Endothelial cell of umbilical vein (primary cell): ENCODE data around the gene PTPN23.

Experiments used
- EZH2 ChIP-seq: IDR thresholded peaks from 2 replicates; pipeline ENCODE4 v1.6.1; 2012; ENCODE audit warnings: borderline replicate concordance, low read depth, mild to moderate bottlenecking, moderate library complexity, low read length, inconsistent platforms; ENCODE audit not compliant: severe bottlenecking
- GATA2 ChIP-seq: IDR thresholded peaks from 2 replicates; pipeline ENCODE4 v1.7.0; 2011; ENCODE audit warnings: low read depth, mild to moderate bottlenecking, moderate library complexity, mixed read lengths, low read length; ENCODE audit not compliant: insufficient read length, insufficient read depth
- MAX ChIP-seq: IDR thresholded peaks from 2 replicates; pipeline ENCODE4 v1.6.1; 2011; ENCODE audit not compliant: insufficient read depth, insufficient read length
- POLR2A ChIP-seq: IDR thresholded peaks from 2 replicates; pipeline ENCODE4 v1.6.1; 2012; ENCODE audit warnings: low read depth, mild to moderate bottlenecking, control low read depth, low read length
- POLR2AphosphoS5 ChIP-seq: IDR thresholded peaks from 2 replicates; pipeline ENCODE4 v1.6.1; 2012; ENCODE audit warnings: low read depth, mild to moderate bottlenecking, control low read depth, low read length, moderate library complexity; ENCODE audit not compliant: insufficient read depth
- TF ChIP-seq, protein P1 (sequence below), 2 donors: IDR thresholded peaks; 1 replicate in 1 of 2; 2 replicates in 1 of 2; pipeline ENCODE4 v1.5.1; 2011; ENCODE audit warnings: low read length in 2 of 2, mild to moderate bottlenecking in 2 of 2, moderate library complexity in 2 of 2, control low read depth in 1 of 2, inconsistent platforms in 1 of 2, low read depth in 1 of 2; ENCODE audit not compliant: insufficient read depth in 1 of 2; ENCODE audit errors: extremely low read depth in 1 of 2

- TF ChIP-seq EZH2 (no peak), POLR2AphosphoS5 (no peak), POLR2A (no peak), MAX (no peak), GATA2 (no peak)
- TF ChIP-seq, protein P1, sequence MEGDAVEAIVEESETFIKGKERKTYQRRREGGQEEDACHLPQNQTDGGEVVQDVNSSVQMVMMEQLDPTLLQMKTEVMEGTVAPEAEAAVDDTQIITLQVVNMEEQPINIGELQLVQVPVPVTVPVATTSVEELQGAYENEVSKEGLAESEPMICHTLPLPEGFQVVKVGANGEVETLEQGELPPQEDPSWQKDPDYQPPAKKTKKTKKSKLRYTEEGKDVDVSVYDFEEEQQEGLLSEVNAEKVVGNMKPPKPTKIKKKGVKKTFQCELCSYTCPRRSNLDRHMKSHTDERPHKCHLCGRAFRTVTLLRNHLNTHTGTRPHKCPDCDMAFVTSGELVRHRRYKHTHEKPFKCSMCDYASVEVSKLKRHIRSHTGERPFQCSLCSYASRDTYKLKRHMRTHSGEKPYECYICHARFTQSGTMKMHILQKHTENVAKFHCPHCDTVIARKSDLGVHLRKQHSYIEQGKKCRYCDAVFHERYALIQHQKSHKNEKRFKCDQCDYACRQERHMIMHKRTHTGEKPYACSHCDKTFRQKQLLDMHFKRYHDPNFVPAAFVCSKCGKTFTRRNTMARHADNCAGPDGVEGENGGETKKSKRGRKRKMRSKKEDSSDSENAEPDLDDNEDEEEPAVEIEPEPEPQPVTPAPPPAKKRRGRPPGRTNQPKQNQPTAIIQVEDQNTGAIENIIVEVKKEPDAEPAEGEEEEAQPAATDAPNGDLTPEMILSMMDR (IDR thresholded peaks at IDR 0.05; ENCODE audit: extremely low read depth in 1 of 2, insufficient read depth in 1 of 2, low read depth in 1 of 2, low read length in 2 of 2), result no peak
Observed at GRCh38 chr3:47430606-47431005, 49.8 kb downstream of the PTPN23 start.
